Prostate gland (tissue), 2 donors: ENCODE measurements around the gene TFPI.
"Not testable (repeated sequence)": the region's sequence is repeated elsewhere in the genome, so short reads cannot be mapped to it uniquely, and the experiment has no call there.

ENCODE experiments used
- CTCF ChIP-seq, 4 experiments: fragments of 200-600 bp in 2 of 4; fragments of 450-650 bp in 2 of 4; sonication (generic) in 2 of 4; IDR thresholded peaks; 1 replicate in 3 of 4; 2 replicates in 1 of 4; pipeline ENCODE4 v1.5.1; 2016 to 2019; ENCODE audit warnings: antibody characterized with exemption in 4 of 4, mild to moderate bottlenecking in 2 of 4, moderate library complexity in 2 of 4
- POLR2AphosphoS5 ChIP-seq: sonication (generic); formaldehyde crosslinking; IDR thresholded peaks from one replicate; pipeline ENCODE4 v1.6.1; 2017; ENCODE audit warnings: antibody characterized with exemption

DNA sequence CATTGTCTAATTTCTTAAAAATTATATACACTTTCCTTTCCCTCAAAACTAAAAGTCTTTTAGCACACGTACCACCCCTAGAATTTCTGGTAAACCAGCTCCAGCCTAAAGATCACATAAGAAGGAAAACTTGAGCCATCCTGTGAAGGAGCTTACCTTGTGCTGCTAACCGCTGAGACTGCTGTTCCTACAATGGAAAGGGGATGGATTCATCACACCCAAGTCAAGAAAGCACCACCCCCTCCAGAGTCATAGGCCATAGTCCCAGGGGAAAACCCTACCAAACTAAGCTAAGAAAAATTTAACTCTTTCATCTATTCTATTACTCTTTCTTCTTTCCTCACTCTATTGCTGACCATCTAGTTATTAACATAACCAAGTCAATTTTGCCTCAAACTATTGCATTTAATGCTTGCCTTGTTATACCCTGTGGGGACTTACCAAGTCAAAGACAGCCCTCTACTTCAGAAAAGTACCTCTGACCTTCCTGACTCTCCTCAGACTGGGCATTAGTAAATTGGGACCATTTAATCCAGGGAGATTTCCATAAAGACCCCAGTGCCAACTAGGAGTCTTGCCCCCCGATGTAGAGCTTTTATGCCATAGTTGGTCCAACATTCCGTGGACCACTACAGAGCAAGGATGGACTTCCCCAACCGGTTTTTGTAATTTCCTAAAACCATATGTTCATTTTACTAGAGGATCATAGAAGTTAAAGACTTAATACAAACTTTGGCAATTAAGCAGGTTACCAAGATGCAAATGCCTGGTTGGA, 40.6 kb downstream of the TFPI start:
- not testable (repeated sequence) for TF ChIP-seq CTCF (IDR thresholded peaks at IDR 0.05); POLR2AphosphoS5
